Cardiac fibroblast (primary cell): ENCODE measurements around the gene IRAK1.
A peak's percentile ranks its signal among the peaks of the same experiment; 100 is the strongest.

Experiments
- DNase-seq, 2 donors: peaks; one replicate each; pipeline versions ENCODE4 v3.0.0 to v3.0.0-alpha.2; 2010; ENCODE audit warnings: low read depth in 2 of 2
- H3K4me3 ChIP-seq, 2 donors: replicated peaks in 1 of 2; 1 replicate in 1 of 2; 2 replicates in 1 of 2; pipeline ENCODE4 v1.5.1; 2011; ENCODE audit warnings: low read depth in 2 of 2, low read length in 2 of 2, mild to moderate bottlenecking in 2 of 2, moderate library complexity in 1 of 2
- CTCF ChIP-seq: IDR thresholded peaks from one replicate; pipeline ENCODE4 v1.5.1; 2011; ENCODE audit warnings: low read depth, mild to moderate bottlenecking, low read length, inconsistent platforms

The IRAK1 gene

DNA sequence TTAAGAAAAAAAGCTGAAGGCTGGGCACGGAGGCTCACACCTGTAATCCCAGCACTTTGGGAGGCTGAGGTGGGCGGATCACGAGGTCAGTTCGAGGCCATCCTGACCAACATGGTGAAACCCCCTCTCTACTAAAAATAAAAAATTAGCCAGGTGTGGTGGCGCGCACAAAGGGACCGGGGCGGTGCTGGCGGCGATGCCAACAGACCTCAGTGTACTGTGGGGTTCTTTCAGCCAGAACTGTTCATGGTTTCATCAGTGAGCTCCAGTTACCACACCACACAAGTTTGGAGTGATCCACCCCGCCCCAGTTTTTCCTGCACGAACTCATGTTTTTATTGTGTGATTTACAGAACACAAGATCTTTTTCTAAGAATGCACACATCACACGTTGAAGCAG is 21.2 kb upstream of the IRAK1 start:
- no peak for TF ChIP-seq CTCF
- no peak overlapping the region for H3K4me3 ChIP-seq
- no peak for DNase-seq

DNA sequence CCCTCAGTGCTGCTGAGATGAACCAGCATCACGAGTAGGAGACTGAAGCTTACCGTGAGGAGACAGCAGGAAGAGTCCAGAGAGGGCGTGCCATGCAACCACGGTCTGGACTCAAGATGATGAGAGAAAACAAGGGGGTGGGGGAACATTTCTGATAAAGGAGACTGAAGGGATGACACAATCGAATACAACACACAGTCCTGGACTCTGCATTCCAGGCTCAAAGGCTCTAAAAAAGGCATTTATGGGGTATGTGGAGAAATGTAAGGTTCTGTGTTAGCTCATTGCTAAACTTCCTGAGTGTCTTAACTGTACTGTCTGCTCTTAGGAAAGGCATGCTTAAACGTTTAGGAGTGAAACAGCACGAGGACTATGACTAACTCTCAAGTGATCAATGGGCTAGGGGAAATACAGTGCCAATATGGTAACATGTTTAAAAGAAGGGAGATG is 20.6 kb upstream of the IRAK1 start:
- TF ChIP-seq CTCF: no peak
- H3K4me3 ChIP-seq: no peak overlapping the region
- peak; percentile 83 to 89 for DNase-seq

GRCh38 chrX:154039577-154039976 is 19.9 kb upstream of the IRAK1 start:
- no peak for DNase-seq
- TF ChIP-seq CTCF: no peak
- H3K4me3 ChIP-seq: no peak overlapping the region

GRCh38 chrX:154038656-154039055 is 19.0 kb upstream of the IRAK1 start:
- TF ChIP-seq CTCF: no peak
- DNase-seq: no peak
- H3K4me3 ChIP-seq: no peak overlapping the region

- H3K4me3 ChIP-seq: no peak overlapping the region
- TF ChIP-seq CTCF: no peak
- DNase-seq: no peak
Measured at GRCh38 chrX:154037754-154038153, 18.1 kb upstream of the IRAK1 start.

- H3K4me3 ChIP-seq: no peak overlapping the region
- DNase-seq: no peak
- TF ChIP-seq CTCF: no peak
Measured at GRCh38 chrX:154036513-154036912, 16.8 kb upstream of the IRAK1 start.

DNA sequence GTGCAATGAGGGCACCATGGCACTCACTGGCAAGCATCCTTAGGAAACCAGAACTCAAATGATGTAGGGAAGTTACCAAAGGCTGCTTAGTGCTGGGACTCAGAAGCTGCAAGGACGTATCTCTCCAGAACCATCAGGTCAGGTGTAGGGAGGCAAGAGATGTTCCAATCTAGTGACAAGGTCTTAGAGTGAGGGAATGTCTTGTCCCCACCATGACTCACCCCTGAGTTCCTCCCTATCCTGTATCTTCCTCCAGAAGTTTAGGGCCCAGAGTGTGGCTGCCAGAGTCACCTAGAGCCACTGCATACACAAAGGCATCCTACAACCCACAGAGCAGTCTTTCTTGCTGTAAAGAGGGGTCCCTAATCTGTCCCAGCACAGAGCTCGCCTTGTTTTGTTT is 14.1 kb upstream of the IRAK1 start:
- DNase-seq: no peak
- no peak overlapping the region for H3K4me3 ChIP-seq
- TF ChIP-seq CTCF: no peak
